ENCODE results near the gene PPARD. TPM values are rescaled to one million over a fixed set of nuclear protein-coding genes. Genes with fewer than 3 reads are reported as not detected.

PPARD gene
- total RNA-seq, 1 experiment from 2014 or later, result 26.8 TPM

- CTCF ChIA-PET, result interaction anchor here (1.2 kb wide), 1 partner anchor 10 kb away, joined by 3 read pairs; no protein-coding TSS in a partner anchor
- H3K4me1 Mint-ChIP-seq (ENCODE audit: low read depth, unreplicated experiment), result peaks cover 6% of the 10 kb centered on the region
- no peak for TF ChIP-seq CTCF (IDR thresholded peaks at IDR 0.05; ENCODE audit: unreplicated experiment)
- DNase-seq, result no peak
- intact Hi-C loops (cut with micrococcal nuclease; ENCODE audit: unreplicated experiment), result no loop called here
- no TSS peak for BruUV-seq (replicated peaks)
- no peak overlapping the region for H3K27ac Mint-ChIP-seq (ENCODE audit: unreplicated experiment)
- no peaks in the 10 kb centered on the region for H3K27me3 Mint-ChIP-seq (ENCODE audit: unreplicated experiment)
- H3K4me3 Mint-ChIP-seq (ENCODE audit: low read depth, unreplicated experiment), result no peak overlapping the region
- H3K36me3 Mint-ChIP-seq (ENCODE audit: insufficient read depth, unreplicated experiment), result no peaks in the 10 kb centered on the region
- no peaks in the 10 kb centered on the region for H3K9me3 Mint-ChIP-seq (ENCODE audit: low read depth, unreplicated experiment)
These were observed 67.8 kb downstream of the PPARD start for GRCh38 chr6:35410131-35410530.

GRCh38 chr6:35411066-35411465 is 68.7 kb downstream of the PPARD start:
- Mint-ChIP-seq H3K36me3 (ENCODE audit: insufficient read depth, unreplicated experiment) (no peaks in the 10 kb centered on the region), H3K27me3 (ENCODE audit: unreplicated experiment) (no peaks in the 10 kb centered on the region), H3K4me3 (ENCODE audit: low read depth, unreplicated experiment) (no peak overlapping the region), H3K4me1 (ENCODE audit: low read depth, unreplicated experiment) (peaks cover 13% of the 10 kb centered on the region), H3K9me3 (ENCODE audit: low read depth, unreplicated experiment) (no peaks in the 10 kb centered on the region), H3K27ac (ENCODE audit: unreplicated experiment) (no peak overlapping the region)
- TF ChIP-seq CTCF (IDR thresholded peaks at IDR 0.05; ENCODE audit: unreplicated experiment), result no peak
- CTCF ChIA-PET, result interaction anchor here (1.2 kb wide), 1 partner anchor 9 kb away, joined by 3 read pairs; no protein-coding TSS in a partner anchor
- intact Hi-C loops (cut with micrococcal nuclease; ENCODE audit: unreplicated experiment), result no loop called here
- no TSS peak for BruUV-seq (replicated peaks)
- DNase-seq, result no peak

GRCh38 chr6:35412102-35412501 is 69.7 kb downstream of the PPARD start:
- CTCF ChIA-PET, result no interaction called here
- Mint-ChIP-seq H3K27me3 (ENCODE audit: unreplicated experiment) (no peaks in the 10 kb centered on the region), H3K27ac (ENCODE audit: unreplicated experiment) (no peak overlapping the region), H3K4me1 (ENCODE audit: low read depth, unreplicated experiment) (peaks cover 13% of the 10 kb centered on the region), H3K9me3 (ENCODE audit: low read depth, unreplicated experiment) (no peaks in the 10 kb centered on the region), H3K4me3 (ENCODE audit: low read depth, unreplicated experiment) (no peak overlapping the region), H3K36me3 (ENCODE audit: insufficient read depth, unreplicated experiment) (no peaks in the 10 kb centered on the region)
- intact Hi-C loops (cut with micrococcal nuclease; ENCODE audit: unreplicated experiment), result no loop called here
- no peak for TF ChIP-seq CTCF (IDR thresholded peaks at IDR 0.05; ENCODE audit: unreplicated experiment)
- BruUV-seq (replicated peaks), result no TSS peak
- no peak for DNase-seq

GRCh38 chr6:35413911-35414310 is 71.6 kb downstream of the PPARD start:
- TF ChIP-seq CTCF (IDR thresholded peaks at IDR 0.05; ENCODE audit: unreplicated experiment), result no peak
- CTCF ChIA-PET, result interaction anchor here (1.1 to 2.4 kb wide), 3 partner anchors 13 to 91 kb away, joined by 3 to 17 read pairs (median 11); no protein-coding TSS in a partner anchor
- peaks cover 4% of the 10 kb centered on the region for H3K36me3 Mint-ChIP-seq (ENCODE audit: insufficient read depth, unreplicated experiment)
- H3K27me3 Mint-ChIP-seq (ENCODE audit: unreplicated experiment), result no peaks in the 10 kb centered on the region
- peaks cover 13% of the 10 kb centered on the region for H3K4me1 Mint-ChIP-seq (ENCODE audit: low read depth, unreplicated experiment)
- no peaks in the 10 kb centered on the region for H3K9me3 Mint-ChIP-seq (ENCODE audit: low read depth, unreplicated experiment)
- no peak for DNase-seq
- BruUV-seq (replicated peaks), result no TSS peak
- intact Hi-C loops (cut with micrococcal nuclease; ENCODE audit: unreplicated experiment), result no loop called here
- H3K4me3 Mint-ChIP-seq (ENCODE audit: low read depth, unreplicated experiment), result no peak overlapping the region
- no peak overlapping the region for H3K27ac Mint-ChIP-seq (ENCODE audit: unreplicated experiment)

All from Calu3 (cell line).